ENCODE results near the gene CMTM7. TPM values are rescaled to one million over a fixed set of nuclear protein-coding genes. Genes with fewer than 3 reads are reported as not detected.

The CMTM7 gene
- total and polyA plus RNA-seq, 2 experiments from 2014 or later, result 32.2 to 93.6 TPM

DNA sequence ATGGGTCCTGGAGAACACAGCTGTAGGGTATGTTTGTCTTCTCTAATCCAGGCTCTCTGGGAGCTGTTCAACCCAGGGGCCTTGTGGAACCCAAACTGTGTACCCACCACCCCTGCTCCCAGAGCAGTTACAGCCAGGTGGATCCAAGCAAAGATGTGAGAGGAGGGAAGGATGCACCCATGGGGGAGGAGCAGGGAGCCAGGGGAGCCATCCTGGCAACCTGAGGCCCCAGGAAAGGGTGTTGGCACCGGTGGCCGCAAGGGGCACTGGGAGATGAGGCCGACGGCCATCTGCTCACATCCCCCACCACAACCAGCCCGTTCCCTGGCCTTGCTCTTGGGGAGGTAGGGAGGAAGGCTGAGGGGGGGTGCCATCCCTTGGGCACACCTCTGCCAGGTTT, 67.8 kb downstream of the CMTM7 start (continued):
- TF ChIP-seq, protein P1, sequence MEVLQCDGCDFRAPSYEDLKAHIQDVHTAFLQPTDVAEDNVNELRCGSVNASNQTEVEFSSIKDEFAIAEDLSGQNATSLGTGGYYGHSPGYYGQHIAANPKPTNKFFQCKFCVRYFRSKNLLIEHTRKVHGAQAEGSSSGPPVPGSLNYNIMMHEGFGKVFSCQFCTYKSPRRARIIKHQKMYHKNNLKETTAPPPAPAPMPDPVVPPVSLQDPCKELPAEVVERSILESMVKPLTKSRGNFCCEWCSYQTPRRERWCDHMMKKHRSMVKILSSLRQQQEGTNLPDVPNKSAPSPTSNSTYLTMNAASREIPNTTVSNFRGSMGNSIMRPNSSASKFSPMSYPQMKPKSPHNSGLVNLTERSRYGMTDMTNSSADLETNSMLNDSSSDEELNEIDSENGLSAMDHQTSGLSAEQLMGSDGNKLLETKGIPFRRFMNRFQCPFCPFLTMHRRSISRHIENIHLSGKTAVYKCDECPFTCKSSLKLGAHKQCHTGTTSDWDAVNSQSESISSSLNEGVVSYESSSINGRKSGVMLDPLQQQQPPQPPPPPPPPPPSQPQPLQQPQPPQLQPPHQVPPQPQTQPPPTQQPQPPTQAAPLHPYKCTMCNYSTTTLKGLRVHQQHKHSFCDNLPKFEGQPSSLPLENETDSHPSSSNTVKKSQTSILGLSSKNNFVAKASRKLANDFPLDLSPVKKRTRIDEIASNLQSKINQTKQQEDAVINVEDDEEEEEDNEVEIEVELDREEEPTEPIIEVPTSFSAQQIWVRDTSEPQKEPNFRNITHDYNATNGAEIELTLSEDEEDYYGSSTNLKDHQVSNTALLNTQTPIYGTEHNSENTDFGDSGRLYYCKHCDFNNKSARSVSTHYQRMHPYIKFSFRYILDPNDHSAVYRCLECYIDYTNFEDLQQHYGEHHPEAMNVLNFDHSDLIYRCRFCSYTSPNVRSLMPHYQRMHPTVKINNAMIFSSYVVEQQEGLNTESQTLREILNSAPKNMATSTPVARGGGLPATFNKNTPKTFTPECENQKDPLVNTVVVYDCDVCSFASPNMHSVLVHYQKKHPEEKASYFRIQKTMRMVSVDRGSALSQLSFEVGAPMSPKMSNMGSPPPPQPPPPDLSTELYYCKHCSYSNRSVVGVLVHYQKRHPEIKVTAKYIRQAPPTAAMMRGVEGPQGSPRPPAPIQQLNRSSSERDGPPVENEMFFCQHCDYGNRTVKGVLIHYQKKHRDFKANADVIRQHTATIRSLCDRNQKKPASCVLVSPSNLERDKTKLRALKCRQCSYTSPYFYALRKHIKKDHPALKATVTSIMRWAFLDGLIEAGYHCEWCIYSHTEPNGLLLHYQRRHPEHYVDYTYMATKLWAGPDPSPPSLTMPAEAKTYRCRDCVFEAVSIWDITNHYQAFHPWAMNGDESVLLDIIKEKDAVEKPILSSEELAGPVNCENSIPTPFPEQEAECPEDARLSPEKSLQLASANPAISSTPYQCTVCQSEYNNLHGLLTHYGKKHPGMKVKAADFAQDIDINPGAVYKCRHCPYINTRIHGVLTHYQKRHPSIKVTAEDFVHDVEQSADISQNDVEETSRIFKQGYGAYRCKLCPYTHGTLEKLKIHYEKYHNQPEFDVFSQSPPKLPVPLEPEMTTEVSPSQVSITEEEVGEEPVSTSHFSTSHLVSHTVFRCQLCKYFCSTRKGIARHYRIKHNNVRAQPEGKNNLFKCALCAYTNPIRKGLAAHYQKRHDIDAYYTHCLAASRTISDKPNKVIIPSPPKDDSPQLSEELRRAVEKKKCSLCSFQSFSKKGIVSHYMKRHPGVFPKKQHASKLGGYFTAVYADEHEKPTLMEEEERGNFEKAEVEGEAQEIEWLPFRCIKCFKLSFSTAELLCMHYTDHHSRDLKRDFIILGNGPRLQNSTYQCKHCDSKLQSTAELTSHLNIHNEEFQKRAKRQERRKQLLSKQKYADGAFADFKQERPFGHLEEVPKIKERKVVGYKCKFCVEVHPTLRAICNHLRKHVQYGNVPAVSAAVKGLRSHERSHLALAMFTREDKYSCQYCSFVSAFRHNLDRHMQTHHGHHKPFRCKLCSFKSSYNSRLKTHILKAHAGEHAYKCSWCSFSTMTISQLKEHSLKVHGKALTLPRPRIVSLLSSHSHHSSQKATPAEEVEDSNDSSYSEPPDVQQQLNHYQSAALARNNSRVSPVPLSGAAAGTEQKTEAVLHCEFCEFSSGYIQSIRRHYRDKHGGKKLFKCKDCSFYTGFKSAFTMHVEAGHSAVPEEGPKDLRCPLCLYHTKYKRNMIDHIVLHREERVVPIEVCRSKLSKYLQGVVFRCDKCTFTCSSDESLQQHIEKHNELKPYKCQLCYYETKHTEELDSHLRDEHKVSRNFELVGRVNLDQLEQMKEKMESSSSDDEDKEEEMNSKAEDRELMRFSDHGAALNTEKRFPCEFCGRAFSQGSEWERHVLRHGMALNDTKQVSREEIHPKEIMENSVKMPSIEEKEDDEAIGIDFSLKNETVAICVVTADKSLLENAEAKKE (CRISPR knock-in tag; IDR thresholded peaks at IDR 0.05), result no peak
- TF ChIP-seq EZH2phosphoT487 (IDR thresholded peaks at IDR 0.05; ENCODE audit: unreplicated experiment) (no peak), CREB1 (CRISPR knock-in tag; IDR thresholded peaks at IDR 0.05; ENCODE audit: low read depth) (no peak)
- TF ChIP-seq, protein P2, sequence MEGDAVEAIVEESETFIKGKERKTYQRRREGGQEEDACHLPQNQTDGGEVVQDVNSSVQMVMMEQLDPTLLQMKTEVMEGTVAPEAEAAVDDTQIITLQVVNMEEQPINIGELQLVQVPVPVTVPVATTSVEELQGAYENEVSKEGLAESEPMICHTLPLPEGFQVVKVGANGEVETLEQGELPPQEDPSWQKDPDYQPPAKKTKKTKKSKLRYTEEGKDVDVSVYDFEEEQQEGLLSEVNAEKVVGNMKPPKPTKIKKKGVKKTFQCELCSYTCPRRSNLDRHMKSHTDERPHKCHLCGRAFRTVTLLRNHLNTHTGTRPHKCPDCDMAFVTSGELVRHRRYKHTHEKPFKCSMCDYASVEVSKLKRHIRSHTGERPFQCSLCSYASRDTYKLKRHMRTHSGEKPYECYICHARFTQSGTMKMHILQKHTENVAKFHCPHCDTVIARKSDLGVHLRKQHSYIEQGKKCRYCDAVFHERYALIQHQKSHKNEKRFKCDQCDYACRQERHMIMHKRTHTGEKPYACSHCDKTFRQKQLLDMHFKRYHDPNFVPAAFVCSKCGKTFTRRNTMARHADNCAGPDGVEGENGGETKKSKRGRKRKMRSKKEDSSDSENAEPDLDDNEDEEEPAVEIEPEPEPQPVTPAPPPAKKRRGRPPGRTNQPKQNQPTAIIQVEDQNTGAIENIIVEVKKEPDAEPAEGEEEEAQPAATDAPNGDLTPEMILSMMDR (conservative IDR thresholded peaks at IDR 0.05; ENCODE audit: low read depth in 2 of 2), result no peak

- Mint-ChIP-seq H3K27me3 (ENCODE audit: insufficient read depth, low read depth, poor library complexity) (peaks cover 10% of the 10 kb centered on the region), H3K4me3 (peak overlapping the region; percentile 62), H3K36me3 (ENCODE audit: low read depth) (no peaks in the 10 kb centered on the region; the same call in 2 of the 3 replicates), H3K4me1 (peaks cover 21% of the 10 kb centered on the region), H3K9me3 (no peaks in the 10 kb centered on the region), H3K27ac (no peak overlapping the region; the same call in none of the 2 replicates)
- no peak overlapping the region for H2AFZ ChIP-seq
- ATAC-seq (peak; percentile 91), DNase-seq (ENCODE audit: low spot score) (peak; percentile 98)
- peak overlapping the region; percentile 34 for H3K4me3 ChIP-seq
- no peaks in the 10 kb centered on the region for H3K27me3 ChIP-seq (ENCODE audit: insufficient read depth)
- no peaks in the 10 kb centered on the region for H3K79me2 ChIP-seq (replicated peaks; ENCODE audit: insufficient read depth)
- peak overlapping the region; percentile 97 for H3K27ac ChIP-seq (ENCODE audit: low read depth)
- peaks cover 41% of the 10 kb centered on the region for H3K4me1 ChIP-seq (ENCODE audit: insufficient read depth)
- H4K20me1 ChIP-seq (replicated peaks; ENCODE audit: insufficient read depth), result no peaks in the 10 kb centered on the region
- H3K36me3 ChIP-seq (ENCODE audit: insufficient read depth), result no peaks in the 10 kb centered on the region
- no peaks in the 10 kb centered on the region for H3K9me2 ChIP-seq (ENCODE audit: insufficient read depth)
- peaks cover 3% of the 10 kb centered on the region; the same call in 1 of the 2 replicates for H3F3A ChIP-seq (replicated peaks; ENCODE audit: low read depth)
- H3K4me2 ChIP-seq, result peak overlapping the region; percentile 71
- no peak for TF ChIP-seq STAT1 (IDR thresholded peaks at IDR 0.05; ENCODE audit: unreplicated experiment)
- TF ChIP-seq, protein P1 (CRISPR knock-in tag; IDR thresholded peaks at IDR 0.05), result 0 out of 2 replicates have a peak, but pooled peaks have one; percentile 30
Observed at GRCh38 chr3:32460031-32460749, 68.5 kb downstream of the CMTM7 start.
